GM18868 (cell line): Measurements from ENCODE around the gene ITGB7.
"Not testable (repeated sequence)": the region's sequence is repeated elsewhere in the genome, so short reads cannot be mapped to it uniquely, and the experiment has no call there.

ENCODE experiments used
- ATAC-seq: cut with Tn5 transposase; IDR thresholded peaks from one replicate; pipeline ENCODE4 v1.9.1; 2021; ENCODE audit warnings: mild to moderate bottlenecking, moderate library complexity; ENCODE audit not compliant: unreplicated experiment

ITGB7 gene

DNA sequence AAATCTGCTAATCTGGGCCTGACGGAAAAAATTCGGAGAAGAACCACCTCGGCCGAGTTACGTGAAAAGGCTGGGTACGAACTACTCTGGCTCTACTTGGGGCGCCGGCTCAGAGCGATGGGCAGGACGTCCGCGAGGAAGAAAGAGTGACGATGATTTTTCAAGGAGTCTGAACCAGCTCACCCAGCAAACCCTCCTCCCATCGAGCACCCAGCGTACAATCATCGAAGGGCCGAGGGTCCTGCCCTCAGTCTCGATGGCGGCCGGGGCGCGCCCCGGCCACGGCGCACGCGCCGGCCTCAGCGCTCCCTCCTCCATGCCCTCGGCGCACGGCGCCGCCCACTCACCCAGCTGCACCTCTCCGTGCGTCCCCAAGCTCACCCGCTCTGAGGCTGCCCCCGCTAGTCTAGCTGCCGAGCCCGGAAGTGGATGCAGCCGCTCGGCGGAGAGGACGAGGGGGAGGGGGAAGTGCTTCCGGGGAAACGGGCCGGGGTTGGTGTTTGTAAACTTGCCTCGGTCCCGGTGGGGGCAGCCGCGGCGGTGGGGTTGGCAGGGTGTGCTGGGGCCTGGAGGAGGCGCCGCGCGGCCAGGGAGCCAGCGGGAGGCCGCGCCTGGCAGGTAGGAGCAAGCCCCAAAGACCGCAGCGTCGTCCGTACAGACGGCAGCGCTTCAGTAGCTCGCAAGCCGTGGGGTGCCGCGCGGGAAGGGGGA is 26.7 kb downstream of the ITGB7 start, which contains the start of the genes CSAD and ZNF740:
TSS of gene CSAD (minus strand) at position 706 of the 711 bp plus-strand sequence. CDS start 7,455 bp downstream, outside the sequence.
TSS of gene ZNF740 (plus strand) at position 503 of the 711 bp plus-strand sequence. CDS start 1,262 bp downstream, outside the sequence.
- ATAC-seq = peak; percentile 85

DNA sequence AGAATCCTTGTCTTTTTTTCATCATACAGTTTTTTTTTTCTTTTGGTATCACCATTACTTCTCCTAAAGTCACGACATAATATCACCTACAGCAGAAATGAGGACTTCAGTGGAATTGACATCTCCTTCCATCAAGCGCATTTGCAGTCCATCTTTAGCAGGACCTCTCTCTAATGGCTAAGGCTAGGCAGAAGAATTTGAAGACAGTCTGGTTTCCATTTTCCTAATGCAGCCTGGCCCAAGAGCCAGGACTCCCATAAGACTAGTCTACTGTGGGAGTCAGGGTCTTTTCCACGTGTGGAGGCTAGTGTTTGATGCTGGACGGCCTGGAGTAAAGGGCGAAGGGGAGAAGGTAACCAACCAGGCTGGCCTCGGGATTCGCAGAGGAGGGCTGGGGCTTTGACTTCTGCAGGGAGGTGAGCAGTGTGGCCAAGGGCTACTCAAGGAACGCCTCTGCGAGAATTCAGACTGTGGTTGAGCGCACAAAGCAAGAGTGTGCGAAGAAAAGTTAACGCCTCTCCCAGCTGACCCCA is 27.3 kb downstream of the ITGB7 start:
- peak; percentile 12 for ATAC-seq

DNA sequence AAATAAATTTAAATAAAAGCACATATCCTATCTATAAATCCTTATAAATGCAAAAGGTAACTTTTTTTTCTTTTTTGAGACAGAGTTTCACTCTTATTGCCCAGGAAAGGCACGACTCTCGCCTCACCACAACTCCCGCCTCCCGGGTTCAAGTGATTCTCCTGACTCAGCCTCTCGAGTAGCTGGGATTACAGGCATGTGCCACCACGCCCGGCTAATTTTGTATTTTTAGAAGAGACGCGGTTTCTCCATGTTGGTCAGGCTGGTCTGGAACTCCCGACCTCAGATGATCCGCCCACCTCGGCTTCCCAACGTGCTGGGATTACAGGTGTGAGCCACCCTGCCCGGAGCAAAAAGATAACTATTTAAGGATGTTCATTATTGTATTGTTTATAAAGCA is 28.2 kb downstream of the ITGB7 start:
- not testable (repeated sequence) for ATAC-seq

DNA sequence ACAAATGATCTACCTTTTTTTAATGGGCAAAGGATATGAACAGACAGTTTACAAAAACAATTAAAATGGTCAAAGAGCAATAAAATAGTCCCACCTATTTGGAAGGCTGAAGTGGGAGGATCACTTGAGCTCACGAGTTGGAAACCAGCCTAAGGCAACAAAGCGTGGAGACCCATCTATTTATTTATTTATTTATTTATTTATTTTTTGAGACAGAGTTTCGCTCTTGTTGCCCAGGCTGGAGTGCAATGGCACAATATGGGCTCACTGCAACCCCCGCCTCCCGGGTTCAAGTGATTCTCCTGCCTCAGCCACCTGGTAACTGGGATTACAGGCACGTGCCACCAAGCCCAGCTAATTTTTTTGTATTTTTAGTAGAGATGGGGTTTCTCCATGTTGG is 29.6 kb downstream of the ITGB7 start:
- not testable (repeated sequence) for ATAC-seq

DNA sequence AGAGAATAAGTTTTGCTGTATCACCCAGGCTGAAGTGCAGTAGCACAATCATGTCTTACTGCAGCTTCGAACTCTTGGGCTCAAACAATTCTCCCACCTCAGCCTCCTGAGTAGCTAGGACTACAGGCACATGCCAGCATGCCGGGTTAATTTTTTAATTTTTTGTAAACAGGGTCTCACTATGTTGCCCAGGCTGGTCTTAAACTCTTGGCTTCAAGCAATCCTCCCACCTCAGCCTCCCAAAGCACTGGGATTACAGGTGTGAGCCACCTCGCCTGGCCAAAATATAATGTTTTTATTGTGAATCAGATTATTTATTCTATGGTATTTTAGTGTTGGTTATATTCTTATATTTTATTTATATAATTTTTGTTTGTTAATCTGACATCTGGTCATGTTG is 30.3 kb downstream of the ITGB7 start:
- ATAC-seq = no peak

DNA sequence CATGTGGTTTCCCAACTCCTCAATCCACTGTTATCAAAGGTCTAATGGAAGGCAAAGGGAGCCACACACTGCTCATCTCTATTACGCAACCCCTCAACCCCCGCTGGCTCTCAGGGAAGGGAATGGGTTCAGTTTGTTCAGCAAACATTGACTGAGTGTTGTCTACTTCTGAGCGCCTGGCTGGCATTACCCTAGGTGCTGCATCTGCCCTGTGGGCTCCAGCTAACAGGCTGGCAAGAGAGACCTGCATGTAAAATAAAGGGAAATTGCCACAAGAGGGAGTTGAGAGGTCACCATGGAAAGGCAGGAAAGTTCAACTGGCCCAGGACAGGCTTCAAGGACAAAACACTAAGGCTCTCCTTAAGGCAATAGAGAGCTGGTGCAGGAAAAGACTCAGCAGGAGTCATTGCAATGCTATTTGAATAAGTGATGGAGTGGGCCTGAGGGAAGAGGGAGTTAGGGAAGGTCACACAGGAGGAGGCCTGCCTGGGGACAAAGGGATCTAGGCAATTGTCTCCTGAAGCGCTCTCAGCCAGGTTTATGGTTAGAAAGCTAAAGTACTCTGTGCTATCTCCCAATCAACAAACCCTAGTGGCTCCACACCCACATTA is 32.1 kb downstream of the ITGB7 start:
- no peak for ATAC-seq

DNA sequence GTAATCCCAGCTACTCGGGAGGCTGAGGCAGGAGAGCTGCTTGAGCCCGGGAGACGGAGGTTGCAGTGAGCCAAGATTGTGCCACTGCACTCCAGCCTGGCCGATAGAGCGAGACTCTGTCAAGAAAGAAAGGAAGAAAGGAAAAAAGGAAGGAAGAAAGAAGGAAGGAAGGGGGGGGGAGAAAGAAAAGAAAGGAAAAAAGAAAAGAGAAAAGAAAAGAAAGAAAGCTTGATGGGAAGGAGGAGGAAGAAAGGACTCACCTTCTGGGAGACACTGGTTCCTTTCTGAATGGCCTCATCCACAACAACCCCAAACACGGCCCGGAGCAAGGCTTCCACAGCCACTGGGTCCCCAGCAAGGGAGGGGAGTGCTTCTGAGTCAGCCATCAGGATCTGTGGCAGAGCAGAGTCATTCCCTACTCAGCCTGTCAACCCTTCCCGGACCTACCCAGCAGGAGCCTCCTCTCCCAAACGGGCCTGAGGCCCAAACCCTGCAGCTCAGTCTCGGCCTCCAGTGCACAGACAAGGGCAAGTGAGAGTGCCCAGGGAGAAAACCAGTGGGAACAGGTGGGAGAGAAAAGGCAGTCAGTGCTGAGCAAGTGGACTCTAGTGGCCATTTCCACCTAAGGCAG is 33.9 kb downstream of the ITGB7 start:
- no peak for ATAC-seq

DNA sequence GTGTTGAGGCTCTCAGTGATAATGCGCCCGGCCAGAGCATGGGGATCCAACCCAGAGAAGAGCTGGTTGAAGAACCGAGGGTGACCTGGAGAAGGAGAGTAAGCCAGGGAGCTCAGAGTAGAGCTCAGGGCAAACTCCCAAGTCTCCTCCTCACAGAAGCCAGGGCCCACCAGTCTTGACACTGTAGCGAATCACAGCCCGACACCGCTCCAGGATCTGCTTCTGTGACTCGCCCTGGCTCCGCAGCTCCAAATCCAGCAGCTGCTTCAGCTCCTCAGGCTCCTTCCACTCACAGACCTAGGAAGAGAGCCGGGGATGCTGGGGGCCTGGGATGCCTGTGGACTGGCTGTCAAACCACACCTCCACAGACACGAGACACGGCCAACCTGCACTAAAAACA is 34.7 kb downstream of the ITGB7 start:
- no peak for ATAC-seq

DNA sequence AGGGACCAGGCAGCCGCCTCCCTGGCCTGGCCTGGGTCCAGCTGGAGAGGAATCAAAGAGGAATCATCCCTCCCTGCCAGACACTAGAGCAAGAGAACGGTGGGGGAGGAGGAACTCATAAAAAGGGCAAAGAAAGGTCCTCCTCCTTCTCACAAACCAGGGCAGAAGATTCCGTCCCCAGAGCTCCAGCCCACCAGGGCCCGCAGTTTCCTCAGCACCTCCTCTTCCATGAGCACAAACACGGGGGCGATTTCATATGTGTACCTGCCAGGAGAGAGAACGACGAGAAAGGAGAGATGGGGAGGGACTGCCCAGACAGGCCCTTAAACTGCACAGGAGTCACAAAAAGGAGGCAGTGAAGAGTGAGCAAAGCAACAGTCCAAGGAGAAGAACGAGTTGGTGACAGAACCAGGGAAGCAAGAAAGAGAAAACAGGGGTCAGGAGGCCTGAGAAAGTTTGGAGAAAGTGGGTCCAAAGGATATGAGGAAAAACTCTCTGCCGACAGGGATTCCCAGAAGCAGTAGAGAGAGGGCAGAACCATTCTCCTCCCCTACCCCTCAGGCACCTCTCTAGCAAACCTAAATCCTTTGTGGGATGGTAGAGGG is 35.2 kb downstream of the ITGB7 start:
- ATAC-seq = no peak

DNA sequence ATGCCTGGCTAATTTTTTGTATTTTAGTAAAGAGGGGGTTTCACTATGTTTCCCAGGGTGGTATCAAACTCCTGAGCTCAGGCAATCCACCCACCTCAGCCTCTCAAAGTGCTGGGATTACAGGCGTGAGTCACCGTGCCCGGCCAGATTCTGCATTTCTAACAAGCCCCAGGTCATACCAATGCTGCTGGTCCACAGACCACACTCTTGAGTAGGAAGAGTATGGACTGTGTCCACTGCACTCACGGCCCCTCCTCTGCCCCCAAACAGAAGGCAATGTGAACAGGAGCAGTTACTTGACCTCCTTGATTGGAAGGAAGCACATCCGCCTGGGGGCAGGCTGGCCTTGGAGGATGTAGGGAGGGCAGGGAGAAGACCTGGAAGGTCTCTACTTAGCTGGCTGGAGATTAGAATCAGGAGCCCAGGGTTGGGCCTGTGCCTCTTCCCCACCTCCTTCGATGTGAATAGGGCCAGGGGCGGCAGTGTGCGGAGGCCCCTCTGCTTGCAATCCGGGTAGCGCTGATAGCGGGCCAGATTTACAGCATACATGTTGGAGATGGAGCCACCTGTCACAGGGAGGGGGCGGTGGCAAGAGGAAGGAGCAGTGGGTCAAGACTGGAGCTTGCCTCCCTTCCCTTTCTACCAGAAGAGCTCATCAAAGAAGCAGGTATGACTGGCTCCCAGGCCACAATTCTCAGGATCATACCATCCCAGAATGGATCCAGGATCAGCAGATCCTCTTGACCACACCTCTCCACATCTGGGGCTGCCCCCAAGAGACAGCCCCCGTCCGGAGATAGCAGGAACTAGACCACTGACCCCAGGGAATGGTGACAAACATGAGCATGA is 36.0 kb downstream of the ITGB7 start:
- ATAC-seq = no peak

DNA sequence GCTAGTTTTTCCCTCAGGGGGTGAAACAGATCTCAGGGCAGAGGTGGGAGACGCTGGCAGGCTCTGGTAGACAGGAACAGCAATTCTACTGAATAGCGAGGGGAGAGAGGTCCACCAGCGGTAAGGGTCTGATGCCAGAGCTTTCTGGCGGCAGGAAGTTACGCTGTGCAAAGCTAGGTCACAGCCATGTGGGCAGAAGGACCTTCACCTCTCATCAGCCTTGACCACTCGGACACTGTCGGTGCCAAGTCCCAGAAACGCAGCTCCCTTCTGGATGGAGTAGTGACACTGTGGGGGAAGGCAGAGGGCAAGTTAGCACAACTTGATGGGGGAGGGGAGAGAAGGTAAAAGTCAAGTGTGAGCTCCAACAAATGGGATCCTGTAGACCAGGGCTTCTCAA is 36.8 kb downstream of the ITGB7 start:
- ATAC-seq = no peak

DNA sequence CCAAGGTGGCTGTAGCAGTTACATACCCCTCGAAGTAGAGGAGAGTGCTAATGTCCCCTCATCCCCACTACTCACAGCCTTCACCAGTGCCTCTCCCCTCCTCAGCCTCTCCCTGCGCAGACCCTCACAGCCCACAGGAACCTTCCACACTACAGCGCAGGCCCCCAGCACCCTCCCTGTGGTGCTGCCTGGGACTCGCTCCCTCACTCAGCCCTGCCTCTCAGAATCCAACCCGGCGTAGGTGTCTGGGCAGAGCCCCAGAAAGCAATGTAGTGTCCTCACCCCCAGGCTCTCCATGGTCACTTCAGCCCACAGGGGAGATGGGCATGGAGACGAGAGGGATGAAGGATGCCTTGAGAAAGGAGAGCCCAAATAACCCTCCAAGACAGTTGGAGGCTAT is 37.4 kb downstream of the ITGB7 start:
- no peak for ATAC-seq

DNA sequence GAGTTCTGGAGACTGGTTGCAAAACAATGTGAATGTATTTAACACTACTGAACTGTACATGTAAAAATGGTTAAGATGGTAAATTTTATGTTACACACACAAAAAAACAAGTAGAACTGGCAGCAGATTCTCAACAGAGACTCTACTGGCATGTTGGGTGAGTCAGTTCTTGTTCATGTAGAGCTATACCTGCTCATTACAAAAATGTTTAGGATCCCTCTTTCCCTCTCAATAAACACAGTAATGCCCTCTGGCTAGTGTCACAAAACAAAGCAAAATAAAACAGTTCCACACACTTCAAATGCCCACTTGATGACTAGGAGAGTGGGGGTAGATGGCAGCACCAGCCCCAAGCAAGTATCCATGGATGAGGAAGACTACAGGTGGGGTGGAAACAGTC is 40.2 kb downstream of the ITGB7 start:
- no peak for ATAC-seq

DNA sequence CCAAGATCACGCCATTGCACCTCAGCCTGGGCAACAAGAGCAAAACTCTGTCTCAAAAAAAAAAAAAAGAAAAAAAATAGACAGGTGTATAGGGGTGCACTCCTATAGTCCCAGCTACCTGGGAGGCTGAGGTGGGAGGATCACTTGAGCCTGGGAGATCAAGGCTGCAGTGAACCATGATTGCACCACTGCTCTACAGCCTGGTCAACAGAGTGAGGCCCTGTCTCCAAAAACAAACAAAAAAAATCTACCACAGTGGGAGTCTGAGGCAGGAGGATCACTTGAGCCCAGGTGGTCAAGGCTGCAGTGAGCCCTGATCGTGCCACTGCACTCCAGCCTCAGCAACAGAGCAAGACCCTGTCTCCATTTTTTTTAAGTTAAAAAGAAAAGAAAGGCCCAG is 44.0 kb downstream of the ITGB7 start:
- ATAC-seq = not testable (repeated sequence)

DNA sequence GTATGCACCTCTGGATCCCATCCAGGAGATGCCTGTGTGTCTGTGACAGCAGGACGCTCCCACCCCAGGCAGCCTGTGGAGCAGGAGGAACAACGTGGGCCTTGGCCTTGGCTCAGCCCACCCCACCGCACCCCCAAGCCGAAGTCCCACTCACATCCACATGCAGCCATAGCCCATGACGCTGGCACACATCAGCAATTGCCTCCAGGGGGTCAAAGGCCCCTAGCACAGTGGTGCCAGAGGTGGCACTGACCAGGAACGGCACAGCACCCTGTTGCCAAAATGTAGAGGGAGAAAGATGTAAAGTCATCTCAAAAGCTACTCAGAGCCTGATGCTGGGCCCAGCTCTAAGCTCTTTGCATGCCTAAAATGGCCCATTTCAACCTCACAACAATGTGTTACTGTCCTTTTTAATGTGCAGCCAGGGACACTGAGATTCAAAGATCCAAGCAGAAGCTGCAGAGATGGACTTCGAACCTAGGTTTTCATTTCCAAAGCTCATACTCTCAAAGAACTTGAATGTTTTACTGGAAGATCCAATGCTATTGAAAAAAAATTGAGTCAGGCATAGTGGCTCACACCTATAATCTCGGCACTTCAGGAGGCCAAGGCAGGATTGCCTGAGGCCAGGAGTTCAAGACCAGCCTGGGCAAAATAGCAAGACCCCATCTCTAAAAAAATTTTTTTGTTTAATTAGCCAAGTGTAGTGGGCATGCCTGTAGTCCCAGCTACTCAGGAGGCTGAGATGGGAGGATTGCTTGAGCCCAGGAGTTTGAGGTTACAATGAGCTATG is 45.7 kb downstream of the ITGB7 start:
- no peak for ATAC-seq

DNA sequence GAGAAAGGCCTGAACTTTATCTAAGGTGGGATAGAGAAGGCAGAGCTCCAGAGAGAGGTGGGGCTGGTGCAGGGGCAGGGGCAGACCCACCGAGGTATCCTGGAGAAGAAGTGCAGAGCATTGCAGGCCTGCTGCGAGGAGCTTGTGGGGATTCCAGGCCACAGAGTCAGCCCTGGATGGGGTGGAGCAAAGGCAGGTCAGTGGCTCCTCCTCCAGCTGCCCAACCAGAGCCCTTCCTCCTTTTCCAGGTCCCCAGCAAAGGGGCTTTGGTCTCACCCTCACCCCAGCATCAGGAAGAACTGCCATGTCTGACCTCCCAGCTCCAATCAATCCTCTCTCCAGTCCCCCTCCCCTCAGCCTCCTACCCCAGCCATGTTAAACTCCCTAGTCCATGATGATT is 46.4 kb downstream of the ITGB7 start:
- no peak for ATAC-seq

DNA sequence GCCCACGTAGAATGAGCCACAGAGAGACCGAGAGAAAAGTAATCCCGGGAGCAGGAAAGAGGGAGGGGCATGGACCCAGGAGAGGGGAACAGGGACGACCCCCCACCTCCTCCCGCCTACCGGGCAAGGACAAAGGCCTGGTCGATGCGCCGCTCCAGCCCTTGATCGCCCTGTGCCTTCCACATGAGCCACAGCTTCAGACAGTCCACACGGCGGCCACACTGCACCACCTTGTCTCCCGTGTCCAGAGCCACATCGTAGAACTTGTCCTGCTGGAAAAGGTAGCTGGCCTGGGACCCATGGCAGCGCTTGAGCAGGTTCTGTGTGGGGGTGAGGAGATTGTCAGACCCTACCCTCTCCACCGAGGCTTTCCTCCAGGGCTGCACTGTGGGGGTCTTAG is 47.1 kb downstream of the ITGB7 start:
- no peak for ATAC-seq

DNA sequence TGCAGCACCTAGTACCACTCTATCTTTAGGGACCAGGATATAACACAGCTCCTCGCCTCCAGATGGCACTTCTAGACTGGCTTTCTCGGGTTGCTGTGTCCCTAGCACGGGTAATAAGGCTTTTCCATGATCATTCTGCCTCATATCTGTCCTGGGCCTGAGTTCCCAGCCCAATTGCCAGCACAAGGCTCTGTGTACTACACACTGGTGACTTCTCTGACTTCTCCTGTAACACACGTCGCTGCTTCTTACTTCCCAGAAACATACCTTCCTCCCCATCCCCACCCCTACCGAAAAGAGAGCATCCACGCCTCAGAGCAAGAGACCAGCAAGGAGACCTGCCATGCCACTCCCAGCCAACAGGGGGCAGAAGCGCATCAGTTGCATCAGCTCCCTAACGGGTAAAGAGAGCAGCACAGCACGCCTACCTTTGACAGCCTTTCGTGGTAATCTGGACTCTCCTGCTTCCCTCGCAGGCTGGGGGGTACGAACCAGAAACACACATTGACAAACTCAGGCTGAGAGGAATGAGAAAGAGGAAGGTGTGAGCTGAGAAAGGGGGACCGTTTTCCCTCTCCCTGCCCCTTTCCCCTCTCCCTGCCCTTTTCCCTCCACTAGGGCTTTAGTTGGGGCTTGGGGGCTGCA is 47.7 kb downstream of the ITGB7 start:
- peak; percentile 80 for ATAC-seq

DNA sequence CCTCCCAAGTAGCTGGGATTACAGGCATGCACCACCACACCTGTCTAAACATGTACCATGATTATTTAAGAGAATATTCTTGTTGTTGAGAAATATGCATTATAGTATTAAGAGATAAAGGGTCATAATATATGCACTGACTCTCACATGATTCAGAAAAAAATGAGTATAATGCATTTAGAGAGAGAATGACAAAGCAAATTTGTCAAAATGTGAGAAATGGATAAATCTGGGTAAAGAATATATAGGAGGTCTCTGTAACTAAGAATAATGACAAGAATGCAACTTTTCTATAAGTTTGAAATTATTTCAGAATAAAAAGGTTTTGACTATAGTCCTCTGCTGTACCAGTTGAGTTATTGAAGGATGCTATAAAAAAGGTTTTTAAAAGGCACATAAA is 54.7 kb downstream of the ITGB7 start:
- no peak for ATAC-seq
